Retina (tissue), 1 donor: ENCODE results near the gene WASL.
"Not testable (repeated sequence)": the region's sequence is repeated elsewhere in the genome, so short reads cannot be mapped to it uniquely, and the experiment has no call there.

Experiments
- DNase-seq: peaks from one replicate; pipeline ENCODE4 v3.0.0-alpha.2; 2016

The WASL gene

GRCh38 chr7:123653162-123653561 is 95.6 kb downstream of the WASL start:
- DNase-seq: no peak

DNA sequence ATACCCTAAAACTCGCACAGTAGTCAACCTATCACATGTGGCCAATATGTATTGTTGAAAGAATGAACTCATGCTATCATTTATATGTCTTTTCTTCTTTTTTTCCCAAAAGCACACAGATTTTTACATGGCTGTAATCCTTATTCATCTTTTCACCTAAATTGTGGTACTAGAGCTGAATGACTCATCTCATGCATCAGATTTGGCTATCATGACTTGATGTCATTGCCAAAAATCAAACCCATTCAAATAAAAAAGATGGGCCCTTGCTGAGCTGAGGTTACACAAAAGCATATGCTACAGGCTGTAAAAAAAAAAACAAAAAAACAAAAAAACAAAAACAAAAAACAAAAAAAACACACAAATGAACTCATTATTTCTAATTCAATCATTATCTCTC is 96.4 kb downstream of the WASL start:
- DNase-seq: no peak

- DNase-seq: no peak
These were observed 98.2 kb downstream of the WASL start for GRCh38 chr7:123650595-123650994.

- DNase-seq: no peak
These were observed 98.8 kb downstream of the WASL start for GRCh38 chr7:123649964-123650363.

GRCh38 chr7:123647106-123647730 is 101.6 kb downstream of the WASL start:
- no peak for DNase-seq

- DNase-seq: no peak
These were observed 103.3 kb downstream of the WASL start for GRCh38 chr7:123645516-123645915.

- no peak for DNase-seq
These were observed 105.0 kb downstream of the WASL start for GRCh38 chr7:123643495-123644441.

DNA sequence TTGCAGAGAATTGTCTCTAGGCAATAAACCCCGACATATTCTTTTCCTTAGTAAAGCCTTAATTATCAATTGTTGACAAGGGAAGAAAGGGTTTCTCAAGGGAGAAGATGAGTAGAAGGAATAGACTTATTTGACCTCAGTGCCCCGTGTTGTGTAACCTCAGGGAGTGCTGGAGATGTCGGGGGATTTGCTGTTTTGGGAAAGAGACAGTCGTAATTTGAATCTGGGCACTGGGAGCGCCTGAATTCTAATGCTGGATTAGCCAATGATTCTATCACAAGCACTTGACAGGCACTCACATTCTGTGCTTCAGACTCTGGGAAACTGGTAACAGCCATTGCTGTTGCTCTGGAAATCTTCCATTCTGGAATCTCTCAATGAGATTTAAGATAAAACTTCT is 106.9 kb downstream of the WASL start:
- no peak for DNase-seq

- no peak for DNase-seq
These were observed 108.2 kb downstream of the WASL start for GRCh38 chr7:123640583-123640982.

DNA sequence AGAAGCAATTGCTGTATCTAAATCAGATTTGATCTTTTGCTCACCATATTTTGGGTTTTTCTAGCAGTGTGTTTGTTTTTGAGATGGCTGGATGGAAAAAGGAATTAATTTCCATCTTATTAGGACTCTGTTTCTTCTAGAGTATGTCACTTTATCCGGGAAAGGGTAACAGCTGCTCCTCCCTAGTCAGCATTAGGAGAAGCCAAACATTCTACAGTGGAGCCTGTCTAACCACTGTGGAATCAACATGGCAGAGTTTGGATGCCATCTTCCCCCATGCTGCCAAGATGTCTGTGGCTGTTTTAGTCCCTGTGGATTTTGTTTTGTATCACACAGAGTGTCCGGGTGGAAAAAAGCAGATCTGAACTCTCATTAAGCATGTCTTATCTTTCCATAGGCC is 109.2 kb downstream of the WASL start:
- DNase-seq: no peak

- DNase-seq: no peak
These were observed 110.9 kb downstream of the WASL start for GRCh38 chr7:123637878-123638277.

- DNase-seq: no peak
These were observed 111.6 kb downstream of the WASL start for GRCh38 chr7:123637203-123637602.

GRCh38 chr7:123635551-123636359 is 113.0 kb downstream of the WASL start:
- no peak for DNase-seq

DNA sequence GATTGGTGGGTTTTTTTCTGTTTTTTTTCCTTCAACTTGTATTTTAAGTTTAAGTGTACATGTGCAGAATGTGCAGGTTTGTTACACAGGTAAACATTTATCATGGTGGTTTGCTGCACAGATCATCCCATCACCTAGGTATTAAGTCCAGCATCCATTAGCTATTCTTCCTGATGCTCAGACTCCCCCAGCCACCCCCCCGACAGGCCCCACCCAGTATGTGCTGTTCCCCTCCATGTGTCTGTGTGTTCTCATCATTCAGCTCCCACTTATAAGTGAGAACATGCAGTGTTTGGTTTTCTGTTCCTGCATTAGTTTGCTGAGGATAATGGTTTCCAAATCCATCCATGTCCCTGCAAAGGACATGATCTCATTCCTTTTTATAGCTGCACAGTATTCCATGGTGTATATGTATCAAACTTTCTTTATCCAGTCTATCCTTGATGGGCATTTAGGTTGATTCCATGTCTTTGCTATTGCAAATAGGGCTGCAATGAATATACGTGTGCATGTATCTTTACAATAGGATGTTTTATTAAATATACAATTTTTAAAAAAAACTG is 114.7 kb downstream of the WASL start:
- not testable (repeated sequence) for DNase-seq

DNA sequence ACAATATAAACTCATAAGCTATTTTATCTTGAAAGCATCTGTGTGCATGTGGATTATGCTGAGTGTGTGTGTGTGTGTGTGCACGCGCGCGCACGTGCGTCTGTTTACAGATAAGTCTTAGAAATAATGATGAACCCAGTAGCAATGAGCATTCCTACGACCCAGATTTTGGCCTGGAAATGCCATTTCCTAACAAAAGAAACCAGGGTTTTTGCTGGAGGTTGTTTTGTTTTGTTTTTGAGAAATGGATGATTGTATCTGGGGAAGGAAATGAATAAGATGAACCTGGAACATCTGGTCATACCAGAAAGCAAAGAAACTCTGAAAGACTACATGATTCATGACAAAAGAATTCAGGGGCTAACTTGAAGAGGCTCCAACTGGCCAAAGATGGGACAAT is 115.2 kb downstream of the WASL start:
- DNase-seq: no peak

DNA sequence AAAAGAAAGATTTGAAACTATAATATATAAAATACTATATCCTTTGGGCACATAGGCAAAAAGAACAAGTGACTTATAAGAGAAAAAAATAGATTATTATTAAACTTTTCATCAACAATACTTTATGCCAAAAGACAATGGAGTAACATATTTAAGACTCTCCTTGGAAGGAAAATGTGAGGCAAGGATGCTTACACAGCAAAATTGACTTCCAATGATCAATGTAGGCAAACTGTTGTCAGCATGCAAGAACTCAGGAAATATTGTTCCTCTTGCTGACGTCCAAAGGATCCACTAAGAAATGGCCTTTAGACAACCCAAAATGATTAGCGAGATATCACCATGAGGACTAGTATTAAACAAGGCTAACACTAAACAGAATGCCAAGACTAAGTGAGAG is 116.0 kb downstream of the WASL start:
- DNase-seq: no peak
